K562 (cell line): ENCODE measurements around the gene MAN2B1. TPM values are rescaled to one million over a fixed set of nuclear protein-coding genes. Genes with fewer than 3 reads are reported as not detected.

Source experiments
- ATAC-seq: fragments of 200-7000 bp; cut with Tn5 transposase; 3 replicates; pipeline ENCODE4 v1.9.1; 2020; ENCODE audit warnings: moderate library complexity
- BruUV-seq: library from RNA; stranded (reverse); fragments of 400-500 nt; replicated peaks from 2 replicates; lab custom pipeline; 2021; lab: Mats Ljungman, UMichigan
- CTCF ChIA-PET: fragments of 300-600 bp; formaldehyde crosslinking; extraction: SDS; loops from one replicate; lab custom pipeline; 2021; ENCODE audit warnings: low intra/inter-chr PET ratio; lab: Yijun Ruan, JAX
- POLR2A ChIA-PET: fragments of 300-600, 350-650 bp; sonication (Branson Sonifier 250); formaldehyde crosslinking; extraction: SDS; loops from one replicate; lab custom pipeline; 2021; ENCODE audit warnings: antibody characterized with exemption, inconsistent platforms; lab: Yijun Ruan, JAX
- DNase-seq, 4 experiments: peaks; one replicate each; pipeline versions ENCODE4 v3.0.0 to v3.0.0-alpha.2; 2011 to 2018; ENCODE audit warnings: low spot score in 3 of 4, mixed read lengths in 3 of 4; ENCODE audit errors: extremely low read depth in 1 of 4
- FAIRE-seq: peaks from 2 replicates; lab custom pipeline; 2011; peaks lifted over from hg19 to GRCh38; lab: Jason Lieb, UNC
- H2AFZ ChIP-seq: 2 replicates; pipeline ENCODE4 v1.6.0; 2011; ENCODE audit warnings: low read depth, low read length, control low read depth, inconsistent platforms
- H3K27ac ChIP-seq: fragments of 200-600 bp; 3 replicates; pipeline ENCODE4 v1.8.0; 2011; ENCODE audit warnings: low read depth, mild to moderate bottlenecking, control low read depth, inconsistent platforms, low read length, moderate library complexity, mixed read lengths; ENCODE audit errors: extremely low read depth
- H3K27me3 ChIP-seq, 2 experiments: fragments of 300-600 bp in 1 of 2; 2 replicates in 1 of 2; 3 replicates in 1 of 2; pipeline versions ENCODE4 v1.6.0 to v1.8.0; 2011; ENCODE audit warnings: inconsistent platforms in 2 of 2, low read length in 2 of 2, mild to moderate bottlenecking in 1 of 2, mixed read lengths in 1 of 2, moderate library complexity in 1 of 2; ENCODE audit not compliant: control insufficient read depth in 2 of 2, insufficient read depth in 2 of 2
- H3K36me3 ChIP-seq: fragments of 300-600 bp; 3 replicates; pipeline ENCODE4 v1.8.0; 2011; ENCODE audit warnings: mild to moderate bottlenecking, low read length, inconsistent platforms; ENCODE audit not compliant: control insufficient read depth, insufficient read depth
- H3K4me1 ChIP-seq, 2 experiments: fragments of 200-600 bp in 1 of 2; replicated peaks in 1 of 2; 2 replicates in 1 of 2; 3 replicates in 1 of 2; pipeline versions ENCODE4 v1.5.1 to v1.8.0; 2011; ENCODE audit warnings: inconsistent platforms in 2 of 2, low read length in 2 of 2, mild to moderate bottlenecking in 1 of 2, mixed read lengths in 1 of 2, moderate library complexity in 1 of 2; ENCODE audit not compliant: control insufficient read depth in 2 of 2, insufficient read depth in 2 of 2
- H3K4me2 ChIP-seq: 2 replicates; pipeline ENCODE4 v1.6.1; 2011; ENCODE audit warnings: low read length, control low read depth, inconsistent platforms, mixed read lengths; ENCODE audit not compliant: insufficient read depth
- H3K4me3 ChIP-seq: fragments of 200-600 bp; sonication (generic), shearing (Covaris generic); 2 replicates; pipeline ENCODE4 v1.5.1; 2016; ENCODE audit warnings: control low read depth, inconsistent platforms
- H3K79me2 ChIP-seq: fragments of 200-600 bp; 3 replicates; pipeline ENCODE4 v1.8.0; 2011; ENCODE audit warnings: low read length, inconsistent platforms; ENCODE audit not compliant: control insufficient read depth, insufficient read depth
- H3K9ac ChIP-seq, 2 experiments: 2 replicates each; pipeline versions ENCODE4 v1.6.0 to v1.6.1; 2011; ENCODE audit warnings: low read depth in 2 of 2, low read length in 2 of 2, control low read depth in 1 of 2, inconsistent platforms in 1 of 2, mild to moderate bottlenecking in 1 of 2, mixed read lengths in 1 of 2; ENCODE audit not compliant: insufficient read depth in 1 of 2
- H3K9me1 ChIP-seq: one replicate; pipeline ENCODE4 v1.6.0; 2011; ENCODE audit warnings: inconsistent platforms, mild to moderate bottlenecking, low read length, moderate library complexity; ENCODE audit not compliant: control insufficient read depth, insufficient read depth
- H3K9me3 ChIP-seq: replicated peaks from 2 replicates; pipeline ENCODE4 v1.5.1; 2011; ENCODE audit warnings: low read depth, low read length, inconsistent platforms; ENCODE audit not compliant: control insufficient read depth, insufficient read depth
- H4K20me1 ChIP-seq: replicated peaks from 2 replicates; pipeline ENCODE4 v1.6.1; 2011; ENCODE audit warnings: low read length, inconsistent platforms, mixed read lengths; ENCODE audit not compliant: control insufficient read depth, insufficient read depth
- FOXK1 ChIP-seq: sonication (generic); formaldehyde crosslinking; IDR thresholded peaks from 2 replicates; pipeline ENCODE4 v1.8.0; 2022; ENCODE audit warnings: missing genetic modification reagents, mild to moderate bottlenecking, borderline replicate concordance
- KLF10 ChIP-seq: fragments of 250-450 bp; sonication (Bioruptor Pico); IDR thresholded peaks from 2 replicates; pipeline ENCODE4 v1.6.1; 2021; ENCODE audit warnings: matching md5 sums
- MECOM ChIP-seq: fragments of 250-450 bp; sonication (Bioruptor Pico); IDR thresholded peaks from 2 replicates; pipeline ENCODE4 v1.8.0; 2022; ENCODE audit warnings: inconsistent platforms
- NEUROD1 ChIP-seq: fragments of 150-350 bp; IDR thresholded peaks from 2 replicates; pipeline ENCODE4 v1.6.1; 2014; ENCODE audit warnings: borderline replicate concordance, low read length, low read depth; ENCODE audit not compliant: partially characterized antibody
- NR2C1 ChIP-seq, 2 experiments: fragments of 450-650 bp; IDR thresholded peaks; 2 replicates each; pipeline ENCODE4 v1.6.1; 2017; ENCODE audit warnings: mild to moderate bottlenecking in 2 of 2, antibody characterized with exemption in 1 of 2, inconsistent platforms in 1 of 2, missing compliant biosample characterization in 1 of 2, missing genetic modification characterization in 1 of 2
- PCBP2 ChIP-seq: fragments of 200-400 bp; formaldehyde crosslinking; IDR thresholded peaks from 2 replicates; pipeline ENCODE4 v1.6.1; 2018; ENCODE audit warnings: low read length, low read depth, mild to moderate bottlenecking, moderate library complexity; ENCODE audit not compliant: poor library complexity, severe bottlenecking
- SIX5 ChIP-seq, 2 experiments: IDR thresholded peaks; 2 replicates each; pipeline ENCODE4 v1.6.1; 2011; ENCODE audit warnings: low read length in 2 of 2, borderline replicate concordance in 1 of 2, low read depth in 1 of 2, mild to moderate bottlenecking in 1 of 2, moderate library complexity in 1 of 2; ENCODE audit not compliant: insufficient read depth in 1 of 2
- SPI1 ChIP-seq: IDR thresholded peaks from 2 replicates; pipeline ENCODE4 v1.6.1; 2011; ENCODE audit warnings: low read depth, low read length, control low read depth, borderline replicate concordance
- TEAD1 ChIP-seq, 2 experiments: fragments of 450-650 bp in 1 of 2; sonication (generic) in 1 of 2; formaldehyde crosslinking; IDR thresholded peaks; 2 replicates each; pipeline versions ENCODE4 v1.4.0 to v1.8.0; 2020 to 2022; ENCODE audit warnings: mild to moderate bottlenecking in 2 of 2, missing genetic modification reagents in 1 of 2
- ZNF197 ChIP-seq: fragments of 200-800 bp; sonication (Bioruptor generic); IDR thresholded peaks from 2 replicates; pipeline ENCODE4 v1.6.1; 2016; ENCODE audit warnings: low read depth, missing genetic modification characterization, missing compliant biosample characterization
- ZNF347 ChIP-seq: fragments of 450-650 bp; formaldehyde crosslinking; IDR thresholded peaks from 2 replicates; pipeline ENCODE4 v1.4.0; 2020; ENCODE audit warnings: low read depth, mild to moderate bottlenecking, moderate library complexity
- ZSCAN29 ChIP-seq: fragments of 450-650 bp; IDR thresholded peaks from 2 replicates; pipeline ENCODE4 v1.6.1; 2017
- WGBS: fragments of 100-300 bp; shearing (Covaris generic); methylation state at CpG from one replicate; pipeline ENCODE4 v1.1.6; 2016; ENCODE audit warnings: low coverage, mixed read lengths; ENCODE audit not compliant: insufficient coverage; ENCODE audit errors: missing lambda C conversion rate; 5-methylcytosine and 5-hydroxymethylcytosine counted together
- in situ Hi-C: fragments of 300-500 bp; cut with MboI; formaldehyde crosslinking; loops from 4 replicates; pipeline ENCODE4 v1.15.0; 2018; ENCODE audit warnings: inconsistent platforms, mixed read lengths
- intact Hi-C: fragments of 100-400 bp; cut with micrococcal nuclease; formaldehyde crosslinking; loops from 2 replicates; pipeline ENCODE4 v1.14.2; 2022
- polyA plus RNA-seq, 8 experiments: library from polyadenylated mRNA; depleted of rRNA in 4 of 8; stranded (reverse) in 5 of 8; unstranded in 3 of 8; fragments of >200 nt; fragmentation: Nextera tagmentation in 2 of 8; fragmentation: Illumina TruSeq in 1 of 8; extraction: Ambion mirVana in 2 of 8; extraction: Trizol in 1 of 8; gene quantifications; 2 replicates each; pipeline versions ENCODE4 v1.2.1 to v1.2.3, GENCODE V29; 2011 to 2014; ENCODE audit warnings: inconsistent platforms in 1 of 8, missing spikeins in 1 of 8
- total RNA-seq, 7 experiments: library from RNA; depleted of rRNA in 6 of 7; stranded (reverse); fragments of >200 nt in 6 of 7; fragmentation: Illumina TruSeq in 2 of 7; extraction: Trizol in 2 of 7; gene quantifications; 2 replicates each; pipeline versions ENCODE4 v1.2.1 to v1.2.3, GENCODE V29; 2011 to 2021; ENCODE audit warnings: low replicate concordance in 1 of 7
- TF ChIP-seq, protein P1 (sequence below): fragments of 250-450 bp; sonication (Bioruptor Pico); IDR thresholded peaks from 2 replicates; pipeline ENCODE4 v1.8.0; 2022; ENCODE audit warnings: inconsistent platforms, mild to moderate bottlenecking, moderate library complexity, borderline replicate concordance
- TF ChIP-seq, protein P2 (sequence below), 2 experiments: fragments of 450-650 bp; IDR thresholded peaks; 2 replicates each; pipeline ENCODE4 v1.6.1; 2018; ENCODE audit warnings: mild to moderate bottlenecking in 2 of 2, low read depth in 1 of 2; ENCODE audit not compliant: partially characterized antibody in 2 of 2
- TF ChIP-seq, protein P3 (sequence below): IDR thresholded peaks from 2 replicates; pipeline ENCODE4 v1.6.1; 2016; ENCODE audit warnings: missing genetic modification characterization, missing compliant biosample characterization

The MAN2B1 gene
- total and polyA plus RNA-seq, 9 of the 15 experiments (the other 6 are each of a cell fraction or from before 2014, with no cell fraction given): 0.59 to 33.8 (median 11.4) TPM

DNA sequence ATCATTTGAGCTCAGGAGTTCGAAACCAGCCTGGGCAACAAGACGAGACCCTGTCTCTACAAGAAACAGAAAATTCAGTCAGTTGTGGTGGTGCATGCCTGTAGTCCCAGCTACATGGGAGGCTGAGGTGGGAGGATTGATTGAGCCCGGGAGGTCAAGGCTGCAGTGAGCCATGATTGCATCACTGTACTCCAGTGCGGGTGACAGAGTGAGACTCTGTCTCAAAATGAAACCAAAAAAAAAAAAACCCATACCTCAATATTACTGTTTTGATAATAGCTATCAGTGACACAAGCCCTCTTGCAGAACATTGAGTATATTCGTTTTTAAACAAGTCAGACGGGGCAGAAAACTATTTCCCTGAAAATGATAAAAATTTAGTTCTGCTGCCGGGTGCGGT is 39.6 kb downstream of the MAN2B1 start:
- no peaks in the 10 kb centered on the region for H3K9me1 ChIP-seq
- ChIA-PET CTCF (no interaction called here), POLR2A (no interaction called here)
- in situ Hi-C loops: no loop called here
- ATAC-seq (no peak), DNase-seq (no peak), FAIRE-seq (no peak)
- H3K4me1 ChIP-seq: no peaks in the 10 kb centered on the region
- H3K27ac ChIP-seq: no peak overlapping the region
- H2AFZ ChIP-seq: no peak overlapping the region
- H4K20me1 ChIP-seq: no peaks in the 10 kb centered on the region
- H3K4me2 ChIP-seq: no peak overlapping the region
- H3K9ac ChIP-seq: no peak overlapping the region
- H3K36me3 ChIP-seq: peaks cover 60% of the 10 kb centered on the region
- intact Hi-C loops: no loop called here
- no peaks in the 10 kb centered on the region; the same call in 2 of the 3 replicates for H3K79me2 ChIP-seq
- no peak overlapping the region for H3K4me3 ChIP-seq
- BruUV-seq: no TSS peak
- 84% methylated on average over 8 of the region's 8 CpGs for WGBS
- H3K9me3 ChIP-seq: peaks cover 29% of the 10 kb centered on the region
- H3K27me3 ChIP-seq: no peaks in the 10 kb centered on the region
- TF ChIP-seq FOXK1 (CRISPR knock-in tag) (no peak), NEUROD1 (no peak), TEAD1 (CRISPR knock-in tag; IDR thresholded peaks at IDR 0.05) (no peak), ZNF347 (no peak), SPI1 (no peak), NR2C1 (IDR thresholded peaks at IDR 0.05) (no peak), NR2C1 (tag; IDR thresholded peaks at IDR 0.05) (no peak), SIX5 (IDR thresholded peaks at IDR 0.05; ENCODE audit: borderline replicate concordance in 1 of 2, insufficient read depth in 1 of 2, low read depth in 1 of 2, low read length in 2 of 2) (no peak), ZNF197 (CRISPR knock-in tag) (no peak), KLF10 (CRISPR knock-in tag) (no peak), MECOM (CRISPR knock-in tag) (no peak), PCBP2 (no peak), ZSCAN29 (no peak)
- TF ChIP-seq, protein P1, sequence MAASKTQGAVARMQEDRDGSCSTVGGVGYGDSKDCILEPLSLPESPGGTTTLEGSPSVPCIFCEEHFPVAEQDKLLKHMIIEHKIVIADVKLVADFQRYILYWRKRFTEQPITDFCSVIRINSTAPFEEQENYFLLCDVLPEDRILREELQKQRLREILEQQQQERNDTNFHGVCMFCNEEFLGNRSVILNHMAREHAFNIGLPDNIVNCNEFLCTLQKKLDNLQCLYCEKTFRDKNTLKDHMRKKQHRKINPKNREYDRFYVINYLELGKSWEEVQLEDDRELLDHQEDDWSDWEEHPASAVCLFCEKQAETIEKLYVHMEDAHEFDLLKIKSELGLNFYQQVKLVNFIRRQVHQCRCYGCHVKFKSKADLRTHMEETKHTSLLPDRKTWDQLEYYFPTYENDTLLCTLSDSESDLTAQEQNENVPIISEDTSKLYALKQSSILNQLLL (CRISPR knock-in tag): no peak
- TF ChIP-seq, protein P2, sequence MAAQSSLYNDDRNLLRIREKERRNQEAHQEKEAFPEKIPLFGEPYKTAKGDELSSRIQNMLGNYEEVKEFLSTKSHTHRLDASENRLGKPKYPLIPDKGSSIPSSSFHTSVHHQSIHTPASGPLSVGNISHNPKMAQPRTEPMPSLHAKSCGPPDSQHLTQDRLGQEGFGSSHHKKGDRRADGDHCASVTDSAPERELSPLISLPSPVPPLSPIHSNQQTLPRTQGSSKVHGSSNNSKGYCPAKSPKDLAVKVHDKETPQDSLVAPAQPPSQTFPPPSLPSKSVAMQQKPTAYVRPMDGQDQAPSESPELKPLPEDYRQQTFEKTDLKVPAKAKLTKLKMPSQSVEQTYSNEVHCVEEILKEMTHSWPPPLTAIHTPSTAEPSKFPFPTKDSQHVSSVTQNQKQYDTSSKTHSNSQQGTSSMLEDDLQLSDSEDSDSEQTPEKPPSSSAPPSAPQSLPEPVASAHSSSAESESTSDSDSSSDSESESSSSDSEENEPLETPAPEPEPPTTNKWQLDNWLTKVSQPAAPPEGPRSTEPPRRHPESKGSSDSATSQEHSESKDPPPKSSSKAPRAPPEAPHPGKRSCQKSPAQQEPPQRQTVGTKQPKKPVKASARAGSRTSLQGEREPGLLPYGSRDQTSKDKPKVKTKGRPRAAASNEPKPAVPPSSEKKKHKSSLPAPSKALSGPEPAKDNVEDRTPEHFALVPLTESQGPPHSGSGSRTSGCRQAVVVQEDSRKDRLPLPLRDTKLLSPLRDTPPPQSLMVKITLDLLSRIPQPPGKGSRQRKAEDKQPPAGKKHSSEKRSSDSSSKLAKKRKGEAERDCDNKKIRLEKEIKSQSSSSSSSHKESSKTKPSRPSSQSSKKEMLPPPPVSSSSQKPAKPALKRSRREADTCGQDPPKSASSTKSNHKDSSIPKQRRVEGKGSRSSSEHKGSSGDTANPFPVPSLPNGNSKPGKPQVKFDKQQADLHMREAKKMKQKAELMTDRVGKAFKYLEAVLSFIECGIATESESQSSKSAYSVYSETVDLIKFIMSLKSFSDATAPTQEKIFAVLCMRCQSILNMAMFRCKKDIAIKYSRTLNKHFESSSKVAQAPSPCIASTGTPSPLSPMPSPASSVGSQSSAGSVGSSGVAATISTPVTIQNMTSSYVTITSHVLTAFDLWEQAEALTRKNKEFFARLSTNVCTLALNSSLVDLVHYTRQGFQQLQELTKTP (IDR thresholded peaks at IDR 0.05; ENCODE audit: low read depth in 1 of 2, partially characterized antibody in 2 of 2): no peak
- TF ChIP-seq, protein P3, sequence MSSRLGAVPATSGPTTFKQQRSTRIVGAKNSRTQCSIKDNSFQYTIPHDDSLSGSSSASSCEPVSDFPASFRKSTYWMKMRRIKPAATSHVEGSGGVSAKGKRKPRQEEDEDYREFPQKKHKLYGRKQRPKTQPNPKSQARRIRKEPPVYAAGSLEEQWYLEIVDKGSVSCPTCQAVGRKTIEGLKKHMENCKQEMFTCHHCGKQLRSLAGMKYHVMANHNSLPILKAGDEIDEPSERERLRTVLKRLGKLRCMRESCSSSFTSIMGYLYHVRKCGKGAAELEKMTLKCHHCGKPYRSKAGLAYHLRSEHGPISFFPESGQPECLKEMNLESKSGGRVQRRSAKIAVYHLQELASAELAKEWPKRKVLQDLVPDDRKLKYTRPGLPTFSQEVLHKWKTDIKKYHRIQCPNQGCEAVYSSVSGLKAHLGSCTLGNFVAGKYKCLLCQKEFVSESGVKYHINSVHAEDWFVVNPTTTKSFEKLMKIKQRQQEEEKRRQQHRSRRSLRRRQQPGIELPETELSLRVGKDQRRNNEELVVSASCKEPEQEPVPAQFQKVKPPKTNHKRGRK (tag): no peak
